CD14-positive monocyte (primary cell): ENCODE measurements around the gene RTCA. TPM values are rescaled to one million over a fixed set of nuclear protein-coding genes. Genes with fewer than 3 reads are reported as not detected.

Experiments used
- DNase-seq, 3 donors: peaks; one replicate each; pipeline ENCODE4 v3.0.0-alpha.2; 2011 to 2022
- H2AFZ ChIP-seq: 2 replicates; pipeline ENCODE4 v1.6.0; 2012; ENCODE audit warnings: mild to moderate bottlenecking, low read depth, low read length, inconsistent platforms; ENCODE audit not compliant: insufficient read depth, poor library complexity, severe bottlenecking
- H3K27ac ChIP-seq, 2 donors: 1 replicate in 1 of 2; 2 replicates in 1 of 2; pipeline ENCODE4 v1.5.1; 2012 to 2013; ENCODE audit warnings: low read length in 2 of 2, control low read depth in 1 of 2, inconsistent platforms in 1 of 2, low read depth in 1 of 2, mild to moderate bottlenecking in 1 of 2
- H3K27me3 ChIP-seq, 2 donors: one replicate each; pipeline versions ENCODE4 v1.6.0 to v1.6.1; 2011 to 2013; ENCODE audit warnings: low read length in 2 of 2; ENCODE audit not compliant: control insufficient read depth in 2 of 2, insufficient read depth in 2 of 2
- H3K36me3 ChIP-seq, 2 donors: replicated peaks in 1 of 2; 1 replicate in 1 of 2; 2 replicates in 1 of 2; pipeline versions ENCODE4 v1.5.1 to v1.6.1; 2012 to 2013; ENCODE audit warnings: low read length in 2 of 2, control low read depth in 1 of 2, inconsistent platforms in 1 of 2, mild to moderate bottlenecking in 1 of 2; ENCODE audit not compliant: insufficient read depth in 2 of 2, control insufficient read depth in 1 of 2
- H3K4me1 ChIP-seq, 2 donors: 1 replicate in 1 of 2; 2 replicates in 1 of 2; pipeline versions ENCODE4 v1.5.1 to v1.6.1; 2012 to 2013; ENCODE audit warnings: low read length in 2 of 2, control low read depth in 1 of 2, inconsistent platforms in 1 of 2, mild to moderate bottlenecking in 1 of 2, moderate library complexity in 1 of 2; ENCODE audit not compliant: insufficient read depth in 2 of 2, control insufficient read depth in 1 of 2
- H3K4me2 ChIP-seq: replicated peaks from 2 replicates; pipeline ENCODE3; 2012; ENCODE audit warnings: low read length, moderate library complexity, mild to moderate bottlenecking; ENCODE audit not compliant: poor library complexity, severe bottlenecking; ENCODE audit errors: extremely low read depth
- H3K4me3 ChIP-seq, 3 experiments: fragments of 200-600 bp in 1 of 3; sonication (generic) in 1 of 3; replicated peaks in 1 of 3; 1 replicate in 2 of 3; 2 replicates in 1 of 3; pipeline ENCODE4 v1.5.1; 2011 to 2013; ENCODE audit warnings: low read length in 3 of 3, mild to moderate bottlenecking in 3 of 3, control low read depth in 2 of 3, low read depth in 2 of 3, inconsistent platforms in 1 of 3, moderate library complexity in 1 of 3
- H3K79me2 ChIP-seq: 2 replicates; pipeline ENCODE4 v1.6.0; 2012; ENCODE audit warnings: mild to moderate bottlenecking, control low read depth, inconsistent platforms, low read length, moderate library complexity; ENCODE audit not compliant: insufficient read depth
- H3K9ac ChIP-seq: 2 replicates; pipeline ENCODE4 v1.6.0; 2017; ENCODE audit warnings: low read length, mild to moderate bottlenecking; ENCODE audit not compliant: insufficient read depth, poor library complexity, severe bottlenecking
- H3K9me3 ChIP-seq, 2 donors: replicated peaks in 1 of 2; 1 replicate in 1 of 2; 2 replicates in 1 of 2; pipeline versions ENCODE4 v1.5.1 to v1.6.1; 2012 to 2013; ENCODE audit warnings: low read length in 2 of 2, control low read depth in 1 of 2; ENCODE audit not compliant: control insufficient read depth in 1 of 2, insufficient read depth in 1 of 2
- H4K20me1 ChIP-seq: 2 replicates; pipeline ENCODE4 v1.6.0; 2012; ENCODE audit warnings: mild to moderate bottlenecking, low read length, control low read depth, moderate library complexity; ENCODE audit not compliant: insufficient read depth
- H3K27ac Mint-ChIP-seq, 7 donors: one replicate each; pipeline ENCODE4 v1.8.0; 2020; ENCODE audit warnings: mild to moderate bottlenecking in 7 of 7, mixed read lengths in 7 of 7, moderate library complexity in 6 of 7, inconsistent platforms in 2 of 7
- H3K27me3 Mint-ChIP-seq, 3 donors: one replicate each; pipeline ENCODE4 v1.8.0; 2021 to 2022; ENCODE audit warnings: low read depth in 3 of 3, mild to moderate bottlenecking in 3 of 3, mixed read lengths in 3 of 3, moderate library complexity in 3 of 3, inconsistent platforms in 1 of 3
- H3K36me3 Mint-ChIP-seq, 2 donors: one replicate each; pipeline ENCODE4 v1.8.0; 2020; ENCODE audit warnings: mixed read lengths in 2 of 2, inconsistent platforms in 1 of 2, mild to moderate bottlenecking in 1 of 2
- H3K4me1 Mint-ChIP-seq: one replicate; pipeline ENCODE4 v1.8.0; 2020; ENCODE audit warnings: mild to moderate bottlenecking, mixed read lengths
- H3K4me3 Mint-ChIP-seq, 2 donors: one replicate each; pipeline ENCODE4 v1.8.0; 2020; ENCODE audit warnings: mild to moderate bottlenecking in 2 of 2, mixed read lengths in 2 of 2, moderate library complexity in 1 of 2
- H3K9me3 Mint-ChIP-seq, 7 donors: one replicate each; pipeline ENCODE4 v1.8.0; 2020 to 2022; ENCODE audit warnings: mixed read lengths in 7 of 7, mild to moderate bottlenecking in 6 of 7, moderate library complexity in 6 of 7, inconsistent platforms in 2 of 7
- CTCF ChIP-seq: fragments of 200-600 bp; IDR thresholded peaks from one replicate; pipeline ENCODE4 v1.8.0; 2022; ENCODE audit warnings: antibody characterized with exemption, mild to moderate bottlenecking
- WGBS: methylation state at CpG from one replicate; pipeline ENCODE4 v1.1.5; 2013; ENCODE audit warnings: missing lambda C conversion rate; ENCODE audit not compliant: insufficient coverage; 5-methylcytosine and 5-hydroxymethylcytosine counted together
- intact Hi-C, 2 donors: fragments of 100-400 bp; cut with micrococcal nuclease; formaldehyde crosslinking; loops; one replicate each; pipeline versions ENCODE4 v1.15.0 to v1.15.1; 2023
- polyA plus RNA-seq, 3 donors: library from polyadenylated mRNA; depleted of rRNA in 1 of 3; unstranded in 2 of 3; stranded (reverse) in 1 of 3; fragments of 300-500 nt in 2 of 3; fragments of >200 nt in 1 of 3; fragmentation: Illumina TruSeq in 2 of 3; gene quantifications; 1 replicate in 2 of 3; 2 replicates in 1 of 3; pipeline ENCODE4 v1.2.3, GENCODE V29; 2012 to 2021

Gene RTCA
- polyA plus RNA-seq, 3 donors: 11.7 to 18.3 (median 17.9) TPM

DNA sequence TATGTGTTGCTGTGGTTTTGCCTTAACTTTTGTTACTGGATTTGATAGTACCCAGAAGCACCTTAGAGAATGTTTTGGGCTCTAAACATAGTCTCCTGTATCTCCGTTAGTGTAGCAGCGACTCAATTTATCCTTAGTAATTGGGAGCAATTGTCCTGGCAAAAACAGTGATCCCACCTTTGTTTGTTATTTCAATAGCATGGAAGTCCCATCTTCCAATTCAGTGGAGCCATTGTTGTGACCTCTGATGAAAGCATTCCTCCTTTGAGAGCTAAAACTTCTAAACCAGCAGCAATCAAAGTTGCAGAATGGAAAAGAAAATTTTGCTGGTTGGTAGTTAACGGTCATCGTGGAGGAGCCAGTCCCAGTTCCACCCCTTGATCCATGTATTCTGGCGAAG, 34.7 kb downstream of the RTCA start:
- DNase-seq: no peak
- no peaks in the 10 kb centered on the region for H3K79me2 ChIP-seq
- H3K9ac ChIP-seq: no peak overlapping the region
- Mint-ChIP-seq H3K4me1 (no peaks in the 10 kb centered on the region), H3K4me3 (no peak overlapping the region), H3K27ac (no peak overlapping the region), H3K9me3 (peaks cover 0 to 2% (median 0%) of the 10 kb centered on the region in 7 donors), H3K27me3 (no peaks in the 10 kb centered on the region), H3K36me3 (peaks cover 2 to 6% of the 10 kb centered on the region in 2 donors)
- H3K27me3 ChIP-seq: no peaks in the 10 kb centered on the region
- TF ChIP-seq CTCF: no peak
- no peak overlapping the region for H3K4me2 ChIP-seq
- no peaks in the 10 kb centered on the region for H3K36me3 ChIP-seq
- H3K27ac ChIP-seq: no peak overlapping the region
- no peak overlapping the region for H3K4me3 ChIP-seq
- H3K4me1 ChIP-seq: no peaks in the 10 kb centered on the region
- WGBS: 96% methylated on average over 3 of the region's 5 CpGs
- H4K20me1 ChIP-seq: no peaks in the 10 kb centered on the region
- no peak overlapping the region for H2AFZ ChIP-seq
- intact Hi-C loops: no loop called here
- no peaks in the 10 kb centered on the region for H3K9me3 ChIP-seq

GRCh38 chr1:100302739-100303138, 36.7 kb downstream of the RTCA start:
- no peaks in the 10 kb centered on the region for H3K36me3 Mint-ChIP-seq

More at GRCh38 chr1:100302739-100303138, 36.7 kb downstream of the RTCA start:
- Histone ChIP-seq H3K9me3 (no peaks in the 10 kb centered on the region), H3K36me3 (no peaks in the 10 kb centered on the region), H3K4me2 (no peak overlapping the region), H3K9ac (no peak overlapping the region), H3K27me3 (no peaks in the 10 kb centered on the region), H3K4me3 (no peak overlapping the region), H2AFZ (no peak overlapping the region), H4K20me1 (no peaks in the 10 kb centered on the region), H3K79me2 (no peaks in the 10 kb centered on the region), H3K27ac (no peak overlapping the region), H3K4me1 (no peaks in the 10 kb centered on the region)
- no peak for TF ChIP-seq CTCF
- Mint-ChIP-seq H3K4me3 (no peak overlapping the region), H3K27ac (no peak overlapping the region), H3K9me3 (no peaks in the 10 kb centered on the region), H3K4me1 (peaks cover 7% of the 10 kb centered on the region), H3K27me3 (peaks cover 0 to 1% (median 0%) of the 10 kb centered on the region in 3 donors)
- no peak for DNase-seq
- no CpG with 5 or more reads among the region's 2 CpGs for WGBS
- intact Hi-C loops: no loop called here
